H1 (cell line): ENCODE results near the gene ITGA11. TPM values are rescaled to one million over a fixed set of nuclear protein-coding genes. Genes with fewer than 3 reads are reported as not detected.

Source experiments
- MAX ChIP-seq: IDR thresholded peaks from 2 replicates; pipeline ENCODE4 v1.6.1; 2012; ENCODE audit warnings: inconsistent platforms
- RNF2 ChIP-seq: fragments of 200-900, 300-1000 bp; sonication (generic); IDR thresholded peaks from 2 replicates; pipeline ENCODE4 v1.7.1; 2016; ENCODE audit warnings: borderline replicate concordance, low read depth, mild to moderate bottlenecking, antibody characterized with exemption, low read length; ENCODE audit not compliant: poor library complexity, severe bottlenecking; ENCODE audit errors: missing control alignments
- polyA plus RNA-seq, 7 experiments: library from polyadenylated mRNA; depleted of rRNA in 3 of 7; stranded (reverse) in 5 of 7; unstranded in 2 of 7; fragments of >200 nt in 5 of 7; fragments of 200-250 nt in 2 of 7; gene quantifications; 1 replicate in 5 of 7; 2 replicates in 1 of 7; 4 replicates in 1 of 7; pipeline versions ENCODE4 v1.2.1 to v1.2.3, GENCODE V29; 2011 to 2013; ENCODE audit warnings: missing spikeins in 2 of 7, mixed read lengths in 2 of 7
- total RNA-seq: library from RNA; stranded (reverse); fragmentation: NEBNext Ultra II Directional; extraction: Animal tissue kit (Norgen Biotek cat#: 25700); gene quantifications from 2 replicates; pipeline ENCODE4 v1.2.1, GENCODE V29; 2021

Gene ITGA11
- total and polyA plus RNA-seq, 2 of the 8 experiments (the other 6 are each of a cell fraction or from before 2014, with no cell fraction given): 0.05 to 0.06 TPM

GRCh38 chr15:68346979-68347378 lies 85.0 kb downstream of the ITGA11 start (continued):
- no peak for TF ChIP-seq RNF2
- TF ChIP-seq MAX: no peak
